ENCODE results near the gene GIMAP1. TPM values are rescaled to one million over a fixed set of nuclear protein-coding genes. Genes with fewer than 3 reads are reported as not detected.

The GIMAP1 gene
- total RNA-seq, 1 experiment from 2014 or later: 0.10 TPM

- ATAC-seq (peak; percentile 72), DNase-seq (ENCODE audit: low read depth, low spot score) (no peak)
- ChIA-PET RAD21 (ENCODE audit: low non-redundant PET in 1 of 2, low total read pairs in 2 of 2, uncharacterized antibody in 2 of 2, unreplicated experiment in 2 of 2) (no interaction called here), CTCF (interaction anchor here (1.6 kb wide), 1 partner anchor 305 kb away, joined by 7 read pairs; no protein-coding TSS in a partner anchor), POLR2A (no interaction called here)
- Histone ChIP-seq H3K27me3 (ENCODE audit: insufficient read depth, low read length) (peaks cover 19% of the 10 kb centered on the region), H3K9me2 (ENCODE audit: insufficient read depth) (no peaks in the 10 kb centered on the region), H3K4me3 (replicated peaks in 1 of 2; ENCODE audit: low read depth in 1 of 2, low read length in 2 of 2) (no peak overlapping the region), H3K9ac (ENCODE audit: low read length) (no peak overlapping the region), H3K79me2 (ENCODE audit: insufficient read depth, low read length) (no peaks in the 10 kb centered on the region), H4K20me1 (ENCODE audit: insufficient read depth) (no peaks in the 10 kb centered on the region; the same call in 1 of the 2 replicates), H3K4me1 (ENCODE audit: control insufficient read depth in 1 of 2, insufficient read depth in 2 of 2, low read length in 2 of 2) (no peaks in the 10 kb centered on the region), H3K36me3 (ENCODE audit: control insufficient read depth in 1 of 2, insufficient read depth in 2 of 2, low read length in 2 of 2) (no peaks in the 10 kb centered on the region), H2AFZ (ENCODE audit: low read depth, low read length, poor library complexity, severe bottlenecking) (no peak overlapping the region), H3K9me3 (ENCODE audit: control insufficient read depth in 1 of 2, insufficient read depth in 1 of 2, low read depth in 1 of 2, low read length in 2 of 2) (no peaks in the 10 kb centered on the region), H3K4me2 (ENCODE audit: low read length) (no peak overlapping the region), H3K27ac (ENCODE audit: low read depth, low read length) (no peak overlapping the region)
- BruUV-seq (replicated peaks): no TSS peak
- intact Hi-C loops (cut with micrococcal nuclease): no loop called here
- peak; percentile 23 for TF ChIP-seq RAD21 (IDR thresholded peaks at IDR 0.05; ENCODE audit: low read depth)
- peak; percentile 13 to 26 (median 25); a peak in 5 of 6 replicates for TF ChIP-seq CTCF (IDR thresholded peaks at IDR 0.05 in 2 of 3, conservative IDR thresholded peaks at IDR 0.05 in 1 of 3; ENCODE audit: borderline replicate concordance in 1 of 3, insufficient read depth in 1 of 3, low read depth in 2 of 3, low read length in 2 of 3)
- no peak for TF ChIP-seq ELF1 (IDR thresholded peaks at IDR 0.05; ENCODE audit: borderline replicate concordance, low read depth)
Measured at GRCh38 chr7:150753826-150754603, 37.6 kb downstream of the GIMAP1 start.

- Histone ChIP-seq H3K4me3 (replicated peaks in 1 of 2; ENCODE audit: low read depth in 1 of 2, low read length in 2 of 2) (no peak overlapping the region), H3K4me2 (ENCODE audit: low read length) (no peak overlapping the region), H3K27me3 (ENCODE audit: insufficient read depth, low read length) (peaks cover 9% of the 10 kb centered on the region), H3K9me3 (ENCODE audit: control insufficient read depth in 1 of 2, insufficient read depth in 1 of 2, low read depth in 1 of 2, low read length in 2 of 2) (no peaks in the 10 kb centered on the region), H3K27ac (ENCODE audit: low read depth, low read length) (no peak overlapping the region), H3K9ac (ENCODE audit: low read length) (no peak overlapping the region), H3K4me1 (ENCODE audit: control insufficient read depth in 1 of 2, insufficient read depth in 2 of 2, low read length in 2 of 2) (no peaks in the 10 kb centered on the region), H2AFZ (ENCODE audit: low read depth, low read length, poor library complexity, severe bottlenecking) (no peak overlapping the region), H4K20me1 (ENCODE audit: insufficient read depth) (no peaks in the 10 kb centered on the region; the same call in 1 of the 2 replicates), H3K79me2 (ENCODE audit: insufficient read depth, low read length) (no peaks in the 10 kb centered on the region), H3K9me2 (ENCODE audit: insufficient read depth) (no peaks in the 10 kb centered on the region), H3K36me3 (ENCODE audit: control insufficient read depth in 1 of 2, insufficient read depth in 2 of 2, low read length in 2 of 2) (no peaks in the 10 kb centered on the region)
- ChIA-PET CTCF (interaction anchor here (1.6 kb wide), 1 partner anchor 306 kb away, joined by 7 read pairs; no protein-coding TSS in a partner anchor), RAD21 (ENCODE audit: low non-redundant PET in 1 of 2, low total read pairs in 2 of 2, uncharacterized antibody in 2 of 2, unreplicated experiment in 2 of 2) (no interaction called here), POLR2A (no interaction called here)
- ATAC-seq (no peak), DNase-seq (ENCODE audit: low read depth, low spot score) (no peak)
- intact Hi-C loops (cut with micrococcal nuclease): loop anchor here (5.0 kb wide), 1 partner anchor 468 kb away; no protein-coding TSS in a partner anchor
- BruUV-seq (replicated peaks): no TSS peak
- no peak for TF ChIP-seq SRF (IDR thresholded peaks at IDR 0.05; ENCODE audit: low read depth)
- TF ChIP-seq CEBPB (IDR thresholded peaks at IDR 0.05; ENCODE audit: low read depth): no peak
- TF ChIP-seq EZH2 (IDR thresholded peaks at IDR 0.05): no peak
- no peak for TF ChIP-seq ZFX (IDR thresholded peaks at IDR 0.05)
- TF ChIP-seq MAX (IDR thresholded peaks at IDR 0.05): no peak
- TF ChIP-seq CBX3 (IDR thresholded peaks at IDR 0.05; ENCODE audit: low read depth): no peak
- no peak for TF ChIP-seq EZH2phosphoT487 (IDR thresholded peaks at IDR 0.05; ENCODE audit: borderline replicate concordance)
- no peak for TF ChIP-seq ATF3 (IDR thresholded peaks at IDR 0.05)
- no peak for TF ChIP-seq JUND (IDR thresholded peaks at IDR 0.05)
- TF ChIP-seq YY1 (IDR thresholded peaks at IDR 0.05; ENCODE audit: extremely low read depth, insufficient replicate concordance, low read depth, low read length): no peak
- TF ChIP-seq TCF7L2 (IDR thresholded peaks at IDR 0.05; ENCODE audit: borderline replicate concordance, extremely low read depth, insufficient read depth, insufficient read length): no peak
- TF ChIP-seq POLR2AphosphoS5 (IDR thresholded peaks at IDR 0.05; ENCODE audit: low read depth, low read length): no peak
Measured at GRCh38 chr7:150754951-150755350, 38.5 kb downstream of the GIMAP1 start.

All from HCT116 (cell line).